ENCODE measurements around the gene PRG2. TPM values are rescaled to one million over a fixed set of nuclear protein-coding genes. Genes with fewer than 3 reads are reported as not detected.

The PRG2 gene, protein sequence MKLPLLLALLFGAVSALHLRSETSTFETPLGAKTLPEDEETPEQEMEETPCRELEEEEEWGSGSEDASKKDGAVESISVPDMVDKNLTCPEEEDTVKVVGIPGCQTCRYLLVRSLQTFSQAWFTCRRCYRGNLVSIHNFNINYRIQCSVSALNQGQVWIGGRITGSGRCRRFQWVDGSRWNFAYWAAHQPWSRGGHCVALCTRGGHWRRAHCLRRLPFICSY
- 1 to 10 TPM in 1 of 4 donors, not detected in 3; 1.0 TPM for total RNA-seq

DNA sequence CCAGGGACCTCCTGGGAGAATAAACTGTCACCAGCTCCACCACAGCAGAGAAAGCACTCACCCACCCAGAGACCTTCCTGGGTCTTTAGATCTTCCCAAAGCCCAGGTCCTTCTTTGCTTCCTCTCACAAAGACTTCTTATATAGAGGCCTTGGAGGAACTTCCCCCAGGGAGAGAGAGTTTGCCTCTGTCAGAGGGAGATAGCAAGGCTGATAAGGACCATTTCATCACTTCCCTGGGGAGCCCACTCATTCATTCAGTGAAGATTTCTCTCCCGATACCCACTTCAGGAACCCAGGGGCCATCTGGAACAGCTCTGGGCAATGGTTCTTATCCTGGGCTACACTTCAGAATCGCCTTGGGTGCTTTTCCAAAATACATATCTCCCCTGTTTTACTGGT lies at the start of gene PRG2:
TSS of gene PRG2 (minus strand) at position 116 of the 400 bp plus-strand sequence. CDS start 706 bp downstream, outside the sequence.
- TF ChIP-seq, protein P1, sequence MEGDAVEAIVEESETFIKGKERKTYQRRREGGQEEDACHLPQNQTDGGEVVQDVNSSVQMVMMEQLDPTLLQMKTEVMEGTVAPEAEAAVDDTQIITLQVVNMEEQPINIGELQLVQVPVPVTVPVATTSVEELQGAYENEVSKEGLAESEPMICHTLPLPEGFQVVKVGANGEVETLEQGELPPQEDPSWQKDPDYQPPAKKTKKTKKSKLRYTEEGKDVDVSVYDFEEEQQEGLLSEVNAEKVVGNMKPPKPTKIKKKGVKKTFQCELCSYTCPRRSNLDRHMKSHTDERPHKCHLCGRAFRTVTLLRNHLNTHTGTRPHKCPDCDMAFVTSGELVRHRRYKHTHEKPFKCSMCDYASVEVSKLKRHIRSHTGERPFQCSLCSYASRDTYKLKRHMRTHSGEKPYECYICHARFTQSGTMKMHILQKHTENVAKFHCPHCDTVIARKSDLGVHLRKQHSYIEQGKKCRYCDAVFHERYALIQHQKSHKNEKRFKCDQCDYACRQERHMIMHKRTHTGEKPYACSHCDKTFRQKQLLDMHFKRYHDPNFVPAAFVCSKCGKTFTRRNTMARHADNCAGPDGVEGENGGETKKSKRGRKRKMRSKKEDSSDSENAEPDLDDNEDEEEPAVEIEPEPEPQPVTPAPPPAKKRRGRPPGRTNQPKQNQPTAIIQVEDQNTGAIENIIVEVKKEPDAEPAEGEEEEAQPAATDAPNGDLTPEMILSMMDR (IDR thresholded peaks at IDR 0.05; ENCODE audit: low read depth), result no peak

DNA sequence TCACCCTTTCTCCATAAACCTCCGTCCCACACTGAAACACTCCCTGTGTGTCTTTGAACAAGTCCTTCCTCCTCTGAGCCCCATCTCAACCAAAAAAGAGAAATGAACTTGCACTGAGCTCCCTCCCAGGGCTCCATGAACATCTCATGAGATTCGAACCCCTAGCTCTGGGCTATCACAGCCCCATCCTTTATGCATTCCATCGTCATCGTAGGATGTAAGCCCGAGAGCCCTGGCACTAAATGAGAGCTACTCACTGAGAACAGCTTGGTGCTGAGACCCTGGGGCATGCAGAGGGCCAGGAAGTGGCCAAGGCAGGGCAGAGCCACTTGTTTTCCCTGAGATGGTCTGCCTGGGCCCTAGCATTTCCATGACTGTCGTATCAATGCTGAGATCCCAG lies 49.3 kb upstream of the PRG2 start:
- TF ChIP-seq, protein P1 (IDR thresholded peaks at IDR 0.05; ENCODE audit: low read depth), result no peak

DNA sequence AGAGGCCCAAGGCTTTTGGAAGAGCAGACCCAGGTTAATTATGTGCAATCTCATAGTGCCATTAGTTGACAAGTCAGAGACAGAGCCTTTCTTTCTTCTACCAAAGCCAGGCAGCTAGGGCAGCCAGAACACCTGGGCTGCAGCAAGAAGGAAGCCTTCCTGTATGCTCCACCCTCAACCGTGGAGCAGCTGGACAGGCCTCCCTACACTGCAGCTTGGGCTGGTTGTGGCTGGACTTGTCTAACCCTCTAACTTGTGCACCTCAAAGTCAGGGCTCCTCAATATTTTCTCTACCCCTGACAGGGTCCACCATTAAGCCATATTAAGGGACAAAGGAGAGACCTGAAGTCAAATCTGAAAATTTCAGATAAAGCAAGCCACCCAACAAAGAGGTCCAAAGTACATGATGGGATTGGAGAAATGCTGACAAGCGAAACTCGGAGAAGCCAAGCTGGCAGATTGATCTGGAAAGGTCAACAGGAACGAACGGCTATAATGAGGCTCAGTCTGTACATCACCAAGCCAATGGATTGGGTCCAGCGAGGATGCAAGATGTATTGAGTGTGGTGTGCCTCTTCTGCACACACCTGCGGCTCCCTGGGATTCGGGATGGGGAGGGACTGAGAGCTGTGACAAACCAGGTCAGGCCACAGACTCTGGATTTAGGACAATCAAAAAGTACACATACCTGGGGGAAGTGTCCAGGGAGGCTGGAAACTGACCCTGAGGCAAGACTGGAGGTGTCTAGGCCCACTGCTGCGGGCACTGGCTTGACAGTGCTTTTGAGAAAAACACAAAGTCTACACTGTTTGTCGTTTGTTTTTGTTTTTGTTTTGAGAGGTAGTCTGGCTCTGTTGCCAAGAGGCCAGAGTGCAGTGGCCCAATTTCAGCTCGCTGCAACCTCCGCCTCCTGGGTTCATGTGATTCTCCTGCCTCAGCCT lies 48.2 kb upstream of the PRG2 start:
- TF ChIP-seq, protein P1 (IDR thresholded peaks at IDR 0.05; ENCODE audit: low read depth), result no peak

DNA sequence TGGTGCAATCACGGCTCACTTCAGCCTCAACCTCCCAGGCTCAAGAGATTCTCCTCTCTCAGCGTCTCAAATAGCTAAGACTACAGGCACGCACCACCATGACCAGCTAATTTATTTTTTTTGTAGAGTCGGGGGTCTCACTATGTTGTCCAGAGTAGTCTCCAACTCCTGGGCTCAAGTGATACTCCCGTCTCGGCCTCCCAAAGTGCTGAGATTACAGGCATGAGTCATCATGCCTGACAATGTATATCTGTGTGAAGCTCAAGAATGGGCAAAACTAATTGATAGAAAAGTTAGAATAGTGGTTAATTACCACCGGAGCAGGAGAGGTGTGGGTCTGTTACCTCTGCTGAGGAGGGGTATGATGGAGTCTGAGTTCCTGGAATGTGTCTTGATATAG lies 45.6 kb upstream of the PRG2 start:
- TF ChIP-seq, protein P1 (IDR thresholded peaks at IDR 0.05; ENCODE audit: low read depth), result no peak

DNA sequence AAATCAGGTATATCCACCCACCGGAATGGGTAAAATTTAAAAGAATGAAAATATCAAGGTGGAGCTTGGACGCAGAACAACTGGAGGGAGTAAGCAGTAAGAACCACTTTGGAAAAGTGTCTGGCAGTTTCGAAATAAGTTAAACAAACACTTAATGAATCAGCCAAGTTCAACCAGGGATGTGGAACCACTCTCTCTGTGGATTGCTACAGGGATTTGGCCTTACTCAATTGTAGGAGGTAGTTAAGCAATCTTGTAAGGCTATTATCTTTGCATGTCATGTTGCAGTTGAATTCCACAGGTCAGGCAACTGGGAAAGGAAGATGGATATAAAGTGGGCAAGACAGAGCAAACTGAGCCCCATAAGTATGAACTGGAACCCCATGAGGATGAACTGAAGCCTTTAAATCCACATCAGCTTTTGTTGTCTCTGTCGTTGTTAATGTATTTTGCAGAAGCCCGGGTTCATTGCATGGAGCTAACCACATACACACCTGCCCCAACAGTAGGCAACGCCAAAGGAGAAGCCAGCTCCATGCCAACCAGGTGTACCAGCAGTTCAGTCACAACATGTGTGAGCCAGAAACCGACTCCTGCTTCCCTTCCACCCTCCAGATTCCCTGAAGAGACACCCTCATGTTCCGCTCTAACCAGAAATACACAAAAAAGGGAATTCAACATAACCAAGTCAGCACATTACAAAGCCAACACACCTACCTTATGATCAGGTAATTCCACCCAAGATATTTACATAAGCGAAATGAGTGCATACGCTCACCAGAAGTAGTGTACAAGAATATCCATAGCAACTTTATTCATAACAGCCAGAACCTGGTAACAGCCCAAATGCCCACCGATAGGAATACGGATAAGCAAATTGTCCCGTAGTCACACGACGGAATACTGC lies 44.4 kb upstream of the PRG2 start:
- TF ChIP-seq, protein P1 (IDR thresholded peaks at IDR 0.05; ENCODE audit: low read depth), result no peak

DNA sequence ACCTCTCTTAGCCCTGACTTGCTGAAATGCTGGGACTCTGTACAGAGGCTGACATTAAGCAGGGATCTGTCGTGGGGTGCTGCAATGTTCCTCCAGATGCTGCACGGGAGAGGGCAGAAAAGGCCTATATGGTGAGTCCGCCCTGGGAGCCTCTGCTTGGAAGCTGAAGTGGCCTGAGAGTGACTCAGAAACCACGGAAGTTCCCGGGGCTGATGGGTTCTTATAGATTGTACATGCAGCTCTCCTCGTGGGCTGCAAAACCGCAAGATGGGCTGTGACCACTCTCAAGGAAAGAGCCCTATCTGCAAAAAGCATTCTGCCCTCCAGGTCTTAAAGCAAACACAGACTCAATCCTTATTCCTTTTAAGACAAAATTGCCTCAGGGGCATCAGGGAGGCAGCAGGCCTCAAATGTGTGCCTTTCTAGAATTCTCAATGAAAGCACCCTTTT lies 42.3 kb upstream of the PRG2 start:
- TF ChIP-seq, protein P1 (IDR thresholded peaks at IDR 0.05; ENCODE audit: low read depth), result no peak

Data from subcutaneous adipose tissue (tissue), 4 donors.